ENCODE results near the gene IL21R. TPM values are rescaled to one million over a fixed set of nuclear protein-coding genes. Genes with fewer than 3 reads are reported as not detected.
"Not testable (repeated sequence)": the region's sequence is repeated elsewhere in the genome, so short reads cannot be mapped to it uniquely, and the experiment has no call there.

IL21R gene
- total and polyA plus RNA-seq, 2 donors (not counting 3 experiments of a cell fraction or from before 2014, with no cell fraction given) = 0.03 TPM; not detected in 1

- H3K9ac ChIP-seq (replicated peaks; ENCODE audit: extremely low read depth, insufficient read depth, low read length) = no peak overlapping the region
- intact Hi-C loops (cut with micrococcal nuclease) = no loop called here
- no peak overlapping the region for H2AFZ ChIP-seq (ENCODE audit: low read depth, low read length)
- H3K9me1 ChIP-seq (replicated peaks; ENCODE audit: control insufficient read depth, extremely low read depth, insufficient read depth, low read length) = no peaks in the 10 kb centered on the region
- BruUV-seq (replicated peaks) = no TSS peak
- DNase-seq (ENCODE audit: low read depth, low spot score) = no peak
- H3K9me3 ChIP-seq (replicated peaks; ENCODE audit: control insufficient read depth, insufficient read depth, low read length) = no peaks in the 10 kb centered on the region
- POLR2A ChIA-PET = no interaction called here
- no peaks in the 10 kb centered on the region for H3K79me2 ChIP-seq (ENCODE audit: control insufficient read depth, insufficient read depth, low read length)
- TF ChIP-seq MYC (IDR thresholded peaks at IDR 0.05; ENCODE audit: low read depth, low read length) (no peak), FOS (IDR thresholded peaks at IDR 0.05; ENCODE audit: borderline replicate concordance, insufficient read depth, low read length) (no peak), GATA2 (IDR thresholded peaks at IDR 0.05; ENCODE audit: insufficient read depth, insufficient read length, low read depth, low read length) (no peak)
- dilution Hi-C loops (cut with MboI; ENCODE audit: extremely low pct_ligation_motif_present, low sequenced_read_pairs) = no loop called here
- no peak overlapping the region for H3K4me3 ChIP-seq (replicated peaks in 1 of 3; ENCODE audit: insufficient read depth in 1 of 3, low read depth in 1 of 3, low read length in 3 of 3)
- CTCF ChIA-PET = no interaction called here
- no peak overlapping the region for H3K27ac ChIP-seq (ENCODE audit: insufficient read depth, low read depth, low read length)
- H3K36me3 ChIP-seq (ENCODE audit: control insufficient read depth in 2 of 2, extremely low read depth in 1 of 2, insufficient read depth in 2 of 2, low read length in 2 of 2) = no peaks in the 10 kb centered on the region
- no peak overlapping the region for H3K4me2 ChIP-seq (ENCODE audit: insufficient read depth, low read length)
- no peaks in the 10 kb centered on the region for H4K20me1 ChIP-seq (replicated peaks; ENCODE audit: control insufficient read depth, extremely low read depth, insufficient read depth, low read length)
- H3K27me3 ChIP-seq (ENCODE audit: control insufficient read depth in 2 of 2, insufficient read depth in 2 of 2, low read length in 2 of 2) = peaks cover 4 to 18% of the 10 kb centered on the region in 2 experiments
- H3K4me1 ChIP-seq (ENCODE audit: control insufficient read depth, extremely low read depth, insufficient read depth, low read length) = no peaks in the 10 kb centered on the region
- FAIRE-seq = no peak
These were observed 7.5 kb upstream of the IL21R start for GRCh38 chr16:27394516-27394915.

GRCh38 chr16:27398341-27398893 lies 3.6 kb upstream of the IL21R start:
- H3K9ac ChIP-seq (replicated peaks; ENCODE audit: extremely low read depth, insufficient read depth, low read length); H3K27me3 ChIP-seq (ENCODE audit: control insufficient read depth in 2 of 2, insufficient read depth in 2 of 2, low read length in 2 of 2); intact Hi-C loops (cut with micrococcal nuclease); H3K36me3 ChIP-seq (ENCODE audit: control insufficient read depth in 2 of 2, extremely low read depth in 1 of 2, insufficient read depth in 2 of 2, low read length in 2 of 2); H3K4me1 ChIP-seq (ENCODE audit: control insufficient read depth, extremely low read depth, insufficient read depth, low read length); H3K27ac ChIP-seq (ENCODE audit: insufficient read depth, low read depth, low read length); DNase-seq (ENCODE audit: low read depth, low spot score); H3K79me2 ChIP-seq (ENCODE audit: control insufficient read depth, insufficient read depth, low read length); H4K20me1 ChIP-seq (replicated peaks; ENCODE audit: control insufficient read depth, extremely low read depth, insufficient read depth, low read length); H3K4me2 ChIP-seq (ENCODE audit: insufficient read depth, low read length); FAIRE-seq; dilution Hi-C loops (cut with MboI; ENCODE audit: extremely low pct_ligation_motif_present, low sequenced_read_pairs); H3K9me1 ChIP-seq (replicated peaks; ENCODE audit: control insufficient read depth, extremely low read depth, insufficient read depth, low read length); CTCF ChIA-PET; H2AFZ ChIP-seq (ENCODE audit: low read depth, low read length); H3K9me3 ChIP-seq (replicated peaks; ENCODE audit: control insufficient read depth, insufficient read depth, low read length); H3K4me3 ChIP-seq (replicated peaks in 1 of 3; ENCODE audit: insufficient read depth in 1 of 3, low read depth in 1 of 3, low read length in 3 of 3); BruUV-seq (replicated peaks); POLR2A ChIA-PET: not testable (repeated sequence)
